BJ (cell line): Measurements from ENCODE around the gene MRPS11. TPM values are rescaled to one million over a fixed set of nuclear protein-coding genes. Genes with fewer than 3 reads are reported as not detected.
"Not testable (repeated sequence)": the region's sequence is repeated elsewhere in the genome, so short reads cannot be mapped to it uniquely, and the experiment has no call there.

Experiments used
- CTCF ChIA-PET: fragments of 350-600 bp; formaldehyde crosslinking; extraction: SDS; loops from one replicate; lab custom pipeline; 2021; ENCODE audit warnings: antibody characterized with exemption, inconsistent platforms; lab: Yijun Ruan, JAX
- POLR2A ChIA-PET: fragments of 300-600 bp; sonication (Branson Sonifier 250); formaldehyde crosslinking; extraction: SDS; loops from one replicate; lab custom pipeline; 2021; ENCODE audit warnings: antibody characterized with exemption; lab: Charles Lee
- DNase-seq: peaks from one replicate; pipeline ENCODE4 v3.0.0-alpha.2; 2011; ENCODE audit warnings: low read depth
- H3K27me3 ChIP-seq: 2 replicates; pipeline ENCODE4 v1.6.0; 2011; ENCODE audit warnings: low read length; ENCODE audit not compliant: control insufficient read depth, insufficient read depth
- H3K36me3 ChIP-seq: 2 replicates; pipeline ENCODE4 v1.5.1; 2011; ENCODE audit warnings: low read length; ENCODE audit not compliant: control insufficient read depth, insufficient read depth
- H3K4me3 ChIP-seq: 2 replicates; pipeline ENCODE4 v1.5.1; 2011; ENCODE audit warnings: low read depth, mild to moderate bottlenecking, control low read depth, low read length
- polyA plus RNA-seq: library from polyadenylated mRNA; depleted of rRNA; stranded (reverse); fragments of >200 nt; gene quantifications from 2 replicates; pipeline ENCODE4 v1.2.3, GENCODE V29; 2011
- TF ChIP-seq, protein P1 (sequence below): IDR thresholded peaks from 2 replicates; pipeline ENCODE4 v1.5.1; 2011; ENCODE audit warnings: low read depth, mild to moderate bottlenecking, control low read depth, inconsistent platforms, low read length, moderate library complexity; ENCODE audit not compliant: insufficient read depth

The MRPS11 gene
- polyA plus RNA-seq, 1 experiment = 103 TPM

DNA sequence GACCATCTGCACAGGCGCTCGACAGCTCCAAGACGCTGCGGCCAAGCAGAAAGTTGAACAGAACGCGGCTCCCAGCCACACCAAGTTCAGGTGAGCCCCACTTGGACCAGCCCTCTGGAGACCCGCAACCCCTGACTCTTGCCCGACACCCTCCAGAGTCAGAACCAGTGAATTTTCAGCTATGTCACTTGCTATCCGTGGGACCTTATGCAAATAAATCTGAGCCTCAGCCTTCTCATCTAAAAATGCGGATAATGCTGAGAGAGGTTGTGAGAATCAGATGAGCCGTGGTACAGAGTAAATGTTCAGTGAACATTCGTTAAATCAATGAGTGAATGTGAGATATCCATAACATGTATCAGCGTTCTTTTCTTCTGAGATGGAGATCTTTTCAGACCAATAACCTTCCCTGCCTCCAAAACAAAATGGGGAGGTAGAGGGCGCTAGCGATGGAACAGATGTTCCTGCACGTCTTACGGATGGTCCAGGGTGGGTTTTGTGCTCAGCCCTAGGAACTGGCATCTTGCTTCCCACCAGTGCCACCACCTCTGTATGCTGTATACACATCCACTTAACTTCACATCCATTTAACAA, 524 bp downstream of the MRPS11 start:
- Histone ChIP-seq H3K36me3 (peaks cover 3% of the 10 kb centered on the region), H3K27me3 (no peaks in the 10 kb centered on the region), H3K4me3 (peak overlapping the region; percentile 94)
- CTCF ChIA-PET = interaction anchor here (0.8 to 2.1 kb wide), 4 partner anchors 9 to 365 kb away, joined by 3 to 7 read pairs (median 5); no protein-coding TSS in a partner anchor
- TF ChIP-seq, protein P1, sequence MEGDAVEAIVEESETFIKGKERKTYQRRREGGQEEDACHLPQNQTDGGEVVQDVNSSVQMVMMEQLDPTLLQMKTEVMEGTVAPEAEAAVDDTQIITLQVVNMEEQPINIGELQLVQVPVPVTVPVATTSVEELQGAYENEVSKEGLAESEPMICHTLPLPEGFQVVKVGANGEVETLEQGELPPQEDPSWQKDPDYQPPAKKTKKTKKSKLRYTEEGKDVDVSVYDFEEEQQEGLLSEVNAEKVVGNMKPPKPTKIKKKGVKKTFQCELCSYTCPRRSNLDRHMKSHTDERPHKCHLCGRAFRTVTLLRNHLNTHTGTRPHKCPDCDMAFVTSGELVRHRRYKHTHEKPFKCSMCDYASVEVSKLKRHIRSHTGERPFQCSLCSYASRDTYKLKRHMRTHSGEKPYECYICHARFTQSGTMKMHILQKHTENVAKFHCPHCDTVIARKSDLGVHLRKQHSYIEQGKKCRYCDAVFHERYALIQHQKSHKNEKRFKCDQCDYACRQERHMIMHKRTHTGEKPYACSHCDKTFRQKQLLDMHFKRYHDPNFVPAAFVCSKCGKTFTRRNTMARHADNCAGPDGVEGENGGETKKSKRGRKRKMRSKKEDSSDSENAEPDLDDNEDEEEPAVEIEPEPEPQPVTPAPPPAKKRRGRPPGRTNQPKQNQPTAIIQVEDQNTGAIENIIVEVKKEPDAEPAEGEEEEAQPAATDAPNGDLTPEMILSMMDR = peak; percentile 51
- POLR2A ChIA-PET = interaction anchor here (0.6 kb wide), 1 partner anchor 90 kb away, joined by 3 read pairs; no protein-coding TSS in a partner anchor
- DNase-seq = no peak

DNA sequence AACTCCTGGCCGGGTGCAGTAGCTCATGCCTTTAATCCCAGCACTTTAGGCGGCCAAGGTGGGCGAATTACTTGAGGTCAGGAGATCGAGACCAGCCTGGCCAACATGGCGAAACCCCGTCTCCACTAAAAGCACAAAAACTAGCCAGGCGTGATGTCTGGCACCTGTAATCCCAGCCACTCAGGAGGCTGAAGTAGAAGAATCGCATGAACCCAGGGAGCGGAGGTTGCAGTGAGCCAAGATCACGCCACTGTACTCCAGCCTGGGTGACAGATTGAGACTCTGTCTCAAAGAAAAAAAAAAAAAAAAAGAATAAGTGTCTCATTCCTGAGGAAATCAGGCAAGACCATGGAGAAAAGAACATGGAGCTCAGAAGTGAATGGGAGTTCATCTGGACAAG, 1.2 kb downstream of the MRPS11 start:
- CTCF ChIA-PET = not testable (repeated sequence)

DNA sequence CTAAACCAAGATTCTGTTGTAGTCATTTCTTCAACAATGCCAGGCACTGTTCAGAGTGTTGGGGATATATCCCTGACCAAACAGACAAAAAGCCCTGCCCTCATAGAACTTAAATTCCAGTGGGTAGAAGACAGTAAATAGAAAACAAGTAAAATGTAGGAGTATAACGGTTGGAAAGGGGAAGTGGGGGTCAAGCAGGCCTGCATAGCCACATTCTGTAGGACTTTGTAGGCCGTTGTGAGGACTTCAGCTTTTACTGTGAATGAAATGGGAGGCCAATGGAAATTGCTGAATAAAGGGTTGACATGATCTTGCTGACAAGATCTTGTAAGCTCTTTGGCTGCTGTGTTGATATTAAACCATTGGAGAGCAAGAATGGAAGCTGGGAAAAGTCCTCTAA, 1.8 kb downstream of the MRPS11 start:
- H3K27me3 ChIP-seq = no peaks in the 10 kb centered on the region
- TF ChIP-seq, protein P1 = no peak
- ChIA-PET CTCF (interaction anchor here (2.2 kb wide), 1 partner anchor 155 kb away, joined by 5 read pairs; no protein-coding TSS in a partner anchor), POLR2A (no interaction called here)
- no peak overlapping the region for H3K4me3 ChIP-seq
- no peak for DNase-seq
- peaks cover 6% of the 10 kb centered on the region for H3K36me3 ChIP-seq

More for the DNA sequence above, 1.2 kb downstream of the MRPS11 start:
- POLR2A ChIA-PET, DNase-seq, H3K4me3 ChIP-seq, H3K27me3 ChIP-seq, H3K36me3 ChIP-seq: not testable (repeated sequence)

DNA sequence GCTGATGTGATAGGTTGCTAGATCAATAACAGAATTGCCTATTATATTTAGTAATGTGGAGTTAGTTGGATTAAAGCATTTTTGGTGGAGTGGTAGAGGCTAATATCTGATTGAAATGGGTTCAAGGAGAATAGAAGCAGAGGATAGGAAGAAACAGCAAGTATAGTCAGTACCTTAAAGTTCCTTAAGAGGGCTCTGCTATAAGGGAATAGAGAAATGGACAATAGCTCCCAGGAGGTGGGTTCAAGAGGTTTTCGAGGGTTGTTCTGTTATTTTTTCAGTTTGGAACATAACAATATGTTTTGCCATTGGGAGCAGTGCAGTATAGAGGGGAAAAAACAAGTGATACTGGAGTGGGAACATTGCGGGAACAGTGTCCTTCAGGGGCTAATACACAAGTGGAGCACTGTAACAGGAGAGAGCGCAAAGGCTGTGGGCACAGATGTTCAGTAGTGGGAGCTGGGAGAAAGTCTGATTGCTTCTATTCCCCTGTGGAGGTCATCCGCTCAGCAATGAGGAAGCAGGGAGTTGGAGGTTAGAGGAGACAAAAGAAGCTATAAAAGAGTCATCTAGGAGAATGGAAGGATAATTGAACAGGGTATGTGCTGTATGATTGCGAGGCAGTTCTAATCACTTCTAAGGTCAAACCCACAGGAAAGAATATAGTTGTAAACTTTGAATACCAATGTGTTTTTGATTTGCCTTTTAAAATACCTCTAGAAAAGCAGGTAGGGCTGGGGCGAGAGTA, 3.3 kb downstream of the MRPS11 start:
- ChIA-PET CTCF (interaction anchor here (1.1 to 2.2 kb wide), 3 partner anchors 23 to 224 kb away, joined by 3 to 5 read pairs (median 4); no protein-coding TSS in a partner anchor), POLR2A (no interaction called here)
- Histone ChIP-seq H3K36me3 (peaks cover 4% of the 10 kb centered on the region), H3K27me3 (no peaks in the 10 kb centered on the region), H3K4me3 (no peak overlapping the region)
- DNase-seq = no peak
- TF ChIP-seq, protein P1 = peak; percentile 16; the same call in 1 of the 2 replicates

DNA sequence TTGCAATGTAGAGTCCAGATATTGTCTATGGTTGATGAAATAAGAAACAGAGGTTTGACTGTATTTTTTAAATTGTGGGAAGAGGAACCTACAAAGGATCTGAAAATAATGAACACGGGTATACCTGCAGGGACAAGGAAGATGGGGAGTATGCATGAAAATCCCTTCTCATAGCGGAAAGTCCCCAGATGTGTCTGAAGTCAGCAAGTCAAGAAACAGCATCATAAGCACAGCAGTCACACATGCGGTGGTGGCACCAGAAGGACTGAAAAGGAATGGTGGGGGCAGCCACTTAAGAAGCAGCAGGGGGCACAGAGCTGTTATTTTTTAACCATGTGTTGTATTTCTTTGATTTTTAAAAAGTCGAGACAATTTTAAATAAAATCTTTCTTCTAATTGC, 4.7 kb downstream of the MRPS11 start:
- POLR2A ChIA-PET = no interaction called here
- TF ChIP-seq, protein P1 = no peak
- DNase-seq = no peak
- H3K4me3 ChIP-seq = no peak overlapping the region
- CTCF ChIA-PET = interaction anchor here (1.1 to 1.4 kb wide), 3 partner anchors 141 to 225 kb away, joined by 3 read pairs; partner anchors contain the start of gene ISG20
- H3K36me3 ChIP-seq = peaks cover 4% of the 10 kb centered on the region
- no peaks in the 10 kb centered on the region for H3K27me3 ChIP-seq

DNA sequence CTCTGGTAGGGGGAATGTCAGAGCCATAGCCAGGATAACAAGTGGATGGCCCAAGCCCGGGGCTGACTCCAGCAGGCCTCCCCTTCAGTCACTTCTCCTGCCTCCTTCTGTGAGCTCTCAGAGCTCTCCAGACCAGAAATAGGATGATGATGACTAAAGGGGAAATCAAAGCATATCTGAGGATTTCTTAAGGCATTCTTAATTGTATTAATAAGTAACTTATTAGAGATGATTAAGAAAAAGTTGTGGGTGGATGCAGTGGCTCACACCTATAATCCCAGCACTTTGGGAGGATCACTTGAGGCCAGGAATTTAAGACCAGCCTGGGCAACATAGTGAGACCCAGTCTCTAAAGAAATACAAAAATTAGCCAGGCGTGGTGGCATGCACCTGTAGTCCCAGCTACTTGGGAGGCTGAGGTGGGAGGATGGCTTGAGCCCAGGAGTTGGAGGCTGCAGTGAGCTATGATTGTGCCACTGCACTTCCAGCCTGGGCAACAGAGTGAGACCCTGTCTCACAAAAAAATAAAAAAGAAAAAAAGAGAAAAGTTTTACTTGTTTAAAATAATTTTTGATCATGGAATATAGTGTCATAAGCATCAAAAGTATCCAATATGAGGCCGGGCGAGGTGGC, 6.3 kb downstream of the MRPS11 start:
- H3K4me3 ChIP-seq, POLR2A ChIA-PET, DNase-seq, H3K36me3 ChIP-seq, H3K27me3 ChIP-seq: not testable (repeated sequence)
- CTCF ChIA-PET = interaction anchor here (1.6 kb wide), 1 partner anchor 142 kb away, joined by 3 read pairs; no protein-coding TSS in a partner anchor
